CD8-positive, alpha-beta memory T cell (primary cell): ENCODE measurements around the gene CD96. TPM values are rescaled to one million over a fixed set of nuclear protein-coding genes. Genes with fewer than 3 reads are reported as not detected.
A peak's percentile ranks its signal among the peaks of the same experiment; 100 is the strongest.
"Not testable (repeated sequence)": the region's sequence is repeated elsewhere in the genome, so short reads cannot be mapped to it uniquely, and the experiment has no call there.

Experiments
- CTCF ChIA-PET: fragments of 350-600 bp; sonication (Branson Sonifier 250); formaldehyde crosslinking; loops from one replicate; lab custom pipeline; 2021; ENCODE audit warnings: antibody characterized with exemption; lab: Charles Lee
- POLR2A ChIA-PET: fragments of 350-600 bp; sonication (Branson Sonifier 250); formaldehyde crosslinking; loops from one replicate; lab custom pipeline; 2021; ENCODE audit warnings: antibody characterized with exemption; lab: Charles Lee
- DNase-seq, 5 donors: peaks; one replicate each; pipeline versions ENCODE4 v3.0.0 to v3.0.0-alpha.2; 2020 to 2022; ENCODE audit warnings: mixed read lengths in 1 of 5
- H3K27ac ChIP-seq: one replicate; pipeline ENCODE4 v1.7.0; 2013; ENCODE audit warnings: low read depth, mild to moderate bottlenecking, low read length, moderate library complexity
- H3K27me3 ChIP-seq: 2 replicates; pipeline ENCODE4 v1.7.0; 2013; ENCODE audit warnings: low read length, mild to moderate bottlenecking; ENCODE audit not compliant: insufficient read depth, poor library complexity, severe bottlenecking
- H3K36me3 ChIP-seq: 2 replicates; pipeline ENCODE4 v1.7.0; 2013; ENCODE audit warnings: mild to moderate bottlenecking, low read length, moderate library complexity; ENCODE audit not compliant: insufficient read depth
- H3K4me1 ChIP-seq: 2 replicates; pipeline ENCODE4 v1.7.0; 2013; ENCODE audit warnings: mild to moderate bottlenecking, low read length, moderate library complexity; ENCODE audit not compliant: insufficient read depth
- H3K4me3 ChIP-seq: 2 replicates; pipeline ENCODE4 v1.7.0; 2013; ENCODE audit warnings: mild to moderate bottlenecking, low read length
- H3K9me3 ChIP-seq: 2 replicates; pipeline ENCODE4 v1.7.0; 2013; ENCODE audit warnings: mild to moderate bottlenecking, low read length
- H3K27ac Mint-ChIP-seq, 8 donors: one replicate each; pipeline ENCODE4 v1.8.0; 2020 to 2021; ENCODE audit warnings: mixed read lengths in 8 of 8, mild to moderate bottlenecking in 6 of 8, inconsistent platforms in 3 of 8, moderate library complexity in 3 of 8
- H3K27me3 Mint-ChIP-seq, 2 donors: one replicate each; pipeline ENCODE4 v1.8.0; 2020 to 2021; ENCODE audit warnings: mixed read lengths in 2 of 2, mild to moderate bottlenecking in 1 of 2, moderate library complexity in 1 of 2
- H3K36me3 Mint-ChIP-seq, 3 donors: one replicate each; pipeline ENCODE4 v1.8.0; 2020 to 2021; ENCODE audit warnings: mixed read lengths in 3 of 3, inconsistent platforms in 1 of 3, mild to moderate bottlenecking in 1 of 3
- H3K4me1 Mint-ChIP-seq, 3 donors: one replicate each; pipeline ENCODE4 v1.8.0; 2020 to 2021; ENCODE audit warnings: mixed read lengths in 3 of 3, inconsistent platforms in 1 of 3, mild to moderate bottlenecking in 1 of 3
- H3K4me3 Mint-ChIP-seq, 7 donors: one replicate each; pipeline ENCODE4 v1.8.0; 2020 to 2021; ENCODE audit warnings: mixed read lengths in 7 of 7, mild to moderate bottlenecking in 6 of 7, moderate library complexity in 4 of 7, inconsistent platforms in 2 of 7
- H3K9me3 Mint-ChIP-seq, 5 donors: one replicate each; pipeline ENCODE4 v1.8.0; 2020 to 2022; ENCODE audit warnings: mixed read lengths in 5 of 5, mild to moderate bottlenecking in 3 of 5, moderate library complexity in 2 of 5, inconsistent platforms in 1 of 5
- polyA plus RNA-seq: library from polyadenylated mRNA; unstranded; fragments of 300-500 nt; fragmentation: Illumina TruSeq; gene quantifications from one replicate; pipeline ENCODE4 v1.2.3, GENCODE V29; 2021
- total RNA-seq, 2 experiments: library from RNA; stranded (reverse); gene quantifications; one replicate each; pipeline ENCODE4 v1.2.3, GENCODE V29; 2021

CD96 gene
- total and polyA plus RNA-seq, 3 experiments from 2014 or later = 69.1 to 262 (median 80.9) TPM

GRCh38 chr3:111619833-111620232, 77.8 kb downstream of the CD96 start:
- H3K36me3 Mint-ChIP-seq = peaks cover 7 to 64% (median 18%) of the 10 kb centered on the region in 3 donors
- peak overlapping the region; percentile 65 to 95 (median 74) for H3K27ac Mint-ChIP-seq
- H3K4me1 Mint-ChIP-seq = peaks cover 39 to 66% (median 41%) of the 10 kb centered on the region in 3 donors
- no peaks in the 10 kb centered on the region for H3K27me3 Mint-ChIP-seq
- ChIA-PET CTCF (no interaction called here), POLR2A (no interaction called here)
- H3K9me3 ChIP-seq = no peaks in the 10 kb centered on the region
- no peaks in the 10 kb centered on the region for H3K9me3 Mint-ChIP-seq
- H3K4me1 ChIP-seq = peaks cover 31% of the 10 kb centered on the region
- no peak for DNase-seq
- peaks cover 13% of the 10 kb centered on the region for H3K36me3 ChIP-seq
- H3K4me3 ChIP-seq = no peak overlapping the region
- no peak overlapping the region for H3K27ac ChIP-seq
- H3K4me3 Mint-ChIP-seq = no peak overlapping the region
- H3K27me3 ChIP-seq = no peaks in the 10 kb centered on the region

GRCh38 chr3:111621535-111621934, 79.5 kb downstream of the CD96 start:
- H3K36me3 Mint-ChIP-seq = peaks cover 15 to 74% (median 25%) of the 10 kb centered on the region in 3 donors
- peaks cover 16% of the 10 kb centered on the region for H3K36me3 ChIP-seq
- no peak overlapping the region for H3K4me3 Mint-ChIP-seq
- CTCF ChIA-PET = no interaction called here
- peak overlapping the region in 7 of 8 donors; percentile 21 to 95 (median 74) for H3K27ac Mint-ChIP-seq
- DNase-seq = no peak
- H3K9me3 ChIP-seq = no peaks in the 10 kb centered on the region
- H3K9me3 Mint-ChIP-seq = no peaks in the 10 kb centered on the region
- no peaks in the 10 kb centered on the region for H3K27me3 ChIP-seq
- no peak overlapping the region for H3K27ac ChIP-seq
- POLR2A ChIA-PET = no interaction called here
- H3K27me3 Mint-ChIP-seq = no peaks in the 10 kb centered on the region
- H3K4me3 ChIP-seq = no peak overlapping the region
- peaks cover 17% of the 10 kb centered on the region for H3K4me1 ChIP-seq
- peaks cover 22 to 50% (median 24%) of the 10 kb centered on the region in 3 donors for H3K4me1 Mint-ChIP-seq

GRCh38 chr3:111627092-111627491, 85.1 kb downstream of the CD96 start:
- Mint-ChIP-seq H3K27ac (no peak overlapping the region), H3K4me3 (no peak overlapping the region), H3K36me3 (peaks cover 47 to 80% (median 66%) of the 10 kb centered on the region in 3 donors), H3K27me3 (peaks cover 0 to 1% of the 10 kb centered on the region in 2 donors), H3K9me3 (peaks cover 4 to 16% (median 11%) of the 10 kb centered on the region in 5 donors), H3K4me1 (peaks cover 12 to 26% (median 16%) of the 10 kb centered on the region in 3 donors)
- CTCF ChIA-PET = interaction anchor here (1.5 to 1.6 kb wide), 2 partner anchors 10 kb away, joined by 4 to 5 read pairs; no protein-coding TSS in a partner anchor
- Histone ChIP-seq H3K27ac (no peak overlapping the region), H3K4me1 (no peaks in the 10 kb centered on the region), H3K4me3 (no peak overlapping the region), H3K36me3 (peaks cover 35% of the 10 kb centered on the region), H3K27me3 (no peaks in the 10 kb centered on the region), H3K9me3 (no peaks in the 10 kb centered on the region)
- POLR2A ChIA-PET = interaction anchor here (0.5 kb wide), 1 partner anchor 224 kb away, joined by 3 read pairs; no protein-coding TSS in a partner anchor
- no peak for DNase-seq

- H3K4me3 Mint-ChIP-seq, H3K27me3 ChIP-seq, POLR2A ChIA-PET, H3K4me3 ChIP-seq, H3K9me3 ChIP-seq, H3K27ac ChIP-seq, H3K27me3 Mint-ChIP-seq, H3K4me1 ChIP-seq, CTCF ChIA-PET, DNase-seq: not testable (repeated sequence)
- H3K36me3 ChIP-seq = peaks cover 30% of the 10 kb centered on the region
- peak overlapping the region in 5 of 8 donors; percentile 27 to 71 (median 48) for H3K27ac Mint-ChIP-seq
- H3K36me3 Mint-ChIP-seq = peaks cover 54 to 80% (median 73%) of the 10 kb centered on the region in 3 donors
- H3K9me3 Mint-ChIP-seq = peaks cover 4 to 16% (median 11%) of the 10 kb centered on the region in 5 donors
- peaks cover 12 to 22% (median 16%) of the 10 kb centered on the region in 3 donors for H3K4me1 Mint-ChIP-seq
Observed at GRCh38 chr3:111629018-111629417, 87.0 kb downstream of the CD96 start.

GRCh38 chr3:111630638-111631037, 88.6 kb downstream of the CD96 start:
- not testable (repeated sequence) for H3K27me3 ChIP-seq, H3K4me1 ChIP-seq, DNase-seq, H3K27ac ChIP-seq, H3K4me3 ChIP-seq, H3K9me3 ChIP-seq, H3K27me3 Mint-ChIP-seq, H3K4me3 Mint-ChIP-seq
- peaks cover 4 to 16% (median 11%) of the 10 kb centered on the region in 5 donors for H3K9me3 Mint-ChIP-seq
- peaks cover 42 to 76% (median 61%) of the 10 kb centered on the region in 3 donors for H3K36me3 Mint-ChIP-seq
- peaks cover 19% of the 10 kb centered on the region for H3K36me3 ChIP-seq
- ChIA-PET CTCF (interaction anchor here (1.3 kb wide), 1 partner anchor 14 kb away, joined by 4 read pairs; no protein-coding TSS in a partner anchor), POLR2A (interaction anchor here (0.7 kb wide), 1 partner anchor 37 kb away, joined by 4 read pairs; no protein-coding TSS in a partner anchor)
- peak overlapping the region in 4 of 8 donors; percentile 45 to 82 (median 60) for H3K27ac Mint-ChIP-seq
- H3K4me1 Mint-ChIP-seq = peaks cover 12 to 16% (median 16%) of the 10 kb centered on the region in 3 donors

GRCh38 chr3:111635403-111635802, 93.4 kb downstream of the CD96 start:
- Mint-ChIP-seq H3K9me3 (peaks cover 0 to 5% (median 0%) of the 10 kb centered on the region in 5 donors), H3K27ac (peak overlapping the region in 1 of 8 donors; percentile 40), H3K36me3 (peaks cover 47 to 82% (median 65%) of the 10 kb centered on the region in 3 donors), H3K4me3 (no peak overlapping the region), H3K27me3 (no peaks in the 10 kb centered on the region), H3K4me1 (peaks cover 0 to 4% (median 2%) of the 10 kb centered on the region in 3 donors)
- peaks cover 26% of the 10 kb centered on the region for H3K36me3 ChIP-seq
- no peak overlapping the region for H3K27ac ChIP-seq
- ChIA-PET CTCF (no interaction called here), POLR2A (no interaction called here)
- H3K4me1 ChIP-seq = no peaks in the 10 kb centered on the region
- H3K4me3 ChIP-seq = no peak overlapping the region
- no peaks in the 10 kb centered on the region for H3K9me3 ChIP-seq
- H3K27me3 ChIP-seq = no peaks in the 10 kb centered on the region
- DNase-seq = no peak

- H3K9me3 ChIP-seq = no peaks in the 10 kb centered on the region
- DNase-seq = no peak
- peaks cover 0 to 5% (median 0%) of the 10 kb centered on the region in 5 donors for H3K9me3 Mint-ChIP-seq
- peak overlapping the region in 5 of 8 donors; percentile 0 to 94 (median 48) for H3K27ac Mint-ChIP-seq
- H3K27me3 ChIP-seq = no peaks in the 10 kb centered on the region
- H3K4me3 Mint-ChIP-seq = no peak overlapping the region
- H3K27ac ChIP-seq = no peak overlapping the region
- no peaks in the 10 kb centered on the region for H3K27me3 Mint-ChIP-seq
- peaks cover 26% of the 10 kb centered on the region for H3K36me3 ChIP-seq
- no peaks in the 10 kb centered on the region for H3K4me1 ChIP-seq
- no peak overlapping the region for H3K4me3 ChIP-seq
- ChIA-PET CTCF (interaction anchor here (1.7 kb wide), 1 partner anchor 20 kb away, joined by 3 read pairs; no protein-coding TSS in a partner anchor), POLR2A (interaction anchor here (0.7 kb wide), 1 partner anchor 40 kb away, joined by 3 read pairs; no protein-coding TSS in a partner anchor)
- peaks cover 0 to 4% (median 0%) of the 10 kb centered on the region in 3 donors for H3K4me1 Mint-ChIP-seq
- H3K36me3 Mint-ChIP-seq = peaks cover 44 to 86% (median 66%) of the 10 kb centered on the region in 3 donors
Observed at GRCh38 chr3:111636366-111636885, 94.4 kb downstream of the CD96 start.

GRCh38 chr3:111639316-111639715, 97.3 kb downstream of the CD96 start:
- Histone ChIP-seq H3K4me1 (no peaks in the 10 kb centered on the region), H3K27me3 (no peaks in the 10 kb centered on the region), H3K4me3 (no peak overlapping the region), H3K9me3 (no peaks in the 10 kb centered on the region), H3K27ac (no peak overlapping the region), H3K36me3 (peaks cover 26% of the 10 kb centered on the region)
- ChIA-PET POLR2A (no interaction called here), CTCF (no interaction called here)
- peak overlapping the region in 2 of 8 donors; percentile 22 to 33 for H3K27ac Mint-ChIP-seq
- no peak for DNase-seq
- H3K9me3 Mint-ChIP-seq = peaks cover 5 to 25% (median 8%) of the 10 kb centered on the region in 5 donors
- H3K4me1 Mint-ChIP-seq = peaks cover 0 to 6% (median 2%) of the 10 kb centered on the region in 3 donors
- H3K4me3 Mint-ChIP-seq = no peak overlapping the region
- no peaks in the 10 kb centered on the region for H3K27me3 Mint-ChIP-seq
- H3K36me3 Mint-ChIP-seq = peaks cover 44 to 86% (median 78%) of the 10 kb centered on the region in 3 donors
